H4 (cell line): ENCODE results near the gene PLA2G4A. TPM values are rescaled to one million over a fixed set of nuclear protein-coding genes. Genes with fewer than 3 reads are reported as not detected.
A peak's percentile ranks its signal among the peaks of the same experiment; 100 is the strongest.
"Not testable (repeated sequence)": the region's sequence is repeated elsewhere in the genome, so short reads cannot be mapped to it uniquely, and the experiment has no call there.

Experiments used
- DNase-seq: peaks from one replicate; pipeline ENCODE4 v3.0.0-alpha.2; 2015; ENCODE audit warnings: low spot score
- total RNA-seq: library from RNA; depleted of rRNA; stranded (reverse); fragments of >200 nt; shearing (Covaris generic); gene quantifications from 2 replicates; pipeline ENCODE4 v1.2.3, GENCODE V29; 2014

Gene PLA2G4A
- total RNA-seq, 1 experiment from 2014 or later = 24.2 TPM

DNA sequence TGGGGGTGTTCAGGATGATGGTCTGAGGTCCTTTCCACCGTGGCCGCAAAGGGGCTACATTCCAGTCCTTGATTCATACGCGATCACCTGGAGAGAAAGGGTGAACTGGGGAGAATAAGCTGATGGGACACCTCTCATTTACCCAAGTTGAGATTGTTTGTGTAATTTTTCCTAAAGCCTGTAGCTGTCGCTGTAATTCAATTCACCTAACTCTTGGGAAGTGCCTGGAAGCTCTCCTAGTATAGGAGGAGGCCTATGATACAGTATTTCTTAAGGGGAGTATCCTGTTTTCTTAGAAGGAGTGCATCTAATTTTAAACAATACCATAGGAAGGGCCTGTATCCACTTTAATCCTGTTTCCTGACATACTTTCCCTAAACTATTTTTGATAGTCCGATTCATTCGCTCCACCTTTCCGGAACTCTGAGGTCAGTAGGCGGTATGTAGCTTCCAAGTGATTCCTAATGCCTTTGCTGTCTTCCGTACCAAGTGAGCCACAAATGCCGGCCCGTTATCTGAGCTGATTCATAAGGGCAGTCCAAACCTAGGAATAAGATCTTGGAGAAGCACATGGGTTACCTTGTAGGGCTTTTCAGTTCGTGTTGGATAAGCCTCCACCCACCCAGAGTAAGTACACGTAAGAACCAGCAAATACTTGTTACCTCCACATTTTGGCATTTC, 88.5 kb downstream of the PLA2G4A start:
- DNase-seq = not testable (repeated sequence)

DNA sequence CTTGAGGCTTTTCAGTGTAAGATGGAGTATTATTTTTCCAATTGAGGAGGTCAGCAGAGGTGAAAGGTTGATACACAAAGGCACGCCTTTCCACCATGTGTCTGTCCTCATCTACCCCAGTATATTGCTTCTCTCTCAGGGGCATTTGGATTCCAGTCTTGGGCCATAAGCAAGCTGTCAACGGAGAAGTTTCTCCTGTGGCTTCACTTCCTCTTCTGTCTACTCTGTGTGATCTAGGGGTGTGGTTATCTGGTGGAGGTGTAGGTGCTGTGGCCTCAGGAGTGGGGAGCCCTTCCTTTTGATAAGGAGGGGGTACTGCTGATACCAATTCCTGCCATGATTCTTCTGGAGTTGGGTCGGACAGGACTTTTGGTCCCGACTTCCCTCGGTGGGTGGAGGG, 92.6 kb downstream of the PLA2G4A start:
- DNase-seq = not testable (repeated sequence)

DNA sequence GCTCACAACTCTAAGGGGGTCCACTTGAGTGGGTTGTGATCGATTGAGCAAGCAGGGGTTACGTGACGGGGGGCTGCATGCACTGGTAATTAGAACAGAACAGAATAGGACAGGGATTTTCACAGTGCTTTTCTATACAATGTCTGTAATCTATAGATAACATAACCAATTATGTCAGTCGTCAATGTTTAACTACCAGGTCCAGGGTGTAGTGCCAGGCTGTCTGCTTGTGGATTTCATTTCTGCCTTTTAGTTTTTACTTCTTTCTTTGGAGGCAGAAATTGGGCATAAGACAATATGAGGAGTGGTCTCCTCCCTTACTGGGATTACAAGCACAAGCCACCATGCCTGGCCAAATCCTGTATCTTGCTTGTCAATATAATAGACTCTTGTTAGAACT, 94.1 kb downstream of the PLA2G4A start:
- DNase-seq = not testable (repeated sequence)

DNA sequence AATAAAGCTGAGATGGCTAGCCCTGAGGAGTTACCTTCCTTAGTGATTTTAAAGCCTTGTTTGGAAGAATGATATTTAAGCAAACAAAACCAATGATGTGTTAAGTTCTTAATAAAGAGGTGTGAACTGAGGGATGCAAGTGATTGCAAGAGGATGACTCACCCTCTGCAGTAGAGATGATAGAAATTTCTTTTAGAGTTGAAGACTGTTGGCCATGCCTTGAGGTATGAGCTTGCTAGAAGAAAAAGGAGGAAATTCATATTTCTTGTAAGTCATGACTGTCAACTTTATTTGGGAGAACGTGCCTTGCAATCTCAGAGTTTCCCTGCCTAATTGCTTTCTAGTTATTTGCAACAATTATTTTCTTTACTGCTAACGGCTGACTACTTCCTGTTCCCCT, 94.7 kb downstream of the PLA2G4A start:
- no peak for DNase-seq

DNA sequence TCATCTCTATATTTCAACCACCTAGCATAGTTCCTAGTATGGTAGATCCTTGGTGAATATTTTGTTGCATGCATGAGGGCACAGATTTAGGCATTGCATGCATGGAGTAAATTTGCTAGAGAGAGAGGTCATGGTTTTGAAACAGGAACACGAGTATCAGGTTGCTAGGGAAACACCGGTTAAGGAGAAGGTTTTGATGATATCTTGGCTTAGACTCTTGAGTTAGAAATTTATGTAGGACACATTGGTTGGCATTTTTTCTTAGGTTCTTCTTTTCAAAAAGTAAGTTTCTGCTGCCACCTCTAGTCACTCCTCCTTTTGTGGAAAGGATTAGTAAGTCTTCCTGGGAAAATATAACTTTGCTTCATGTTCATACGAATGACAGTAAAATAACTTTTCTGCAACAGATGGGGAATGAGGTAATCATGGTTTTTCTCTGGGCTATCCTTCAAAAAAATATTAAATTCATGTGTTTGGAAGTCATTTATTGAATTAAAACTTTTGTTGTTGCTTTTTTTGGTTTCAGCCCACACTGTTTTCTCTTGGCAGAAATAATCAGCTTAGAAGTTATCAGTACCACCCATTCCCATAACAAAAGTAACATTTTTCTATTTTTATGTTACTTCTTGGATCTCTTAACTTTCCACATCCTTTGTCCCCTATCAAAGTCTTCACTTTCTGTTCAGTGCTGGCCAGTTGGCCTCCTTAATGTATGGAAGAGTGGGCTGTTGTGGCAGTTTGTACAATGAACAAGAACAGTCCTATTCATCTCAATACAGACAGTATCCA, 97.3 kb downstream of the PLA2G4A start:
- DNase-seq = no peak

DNA sequence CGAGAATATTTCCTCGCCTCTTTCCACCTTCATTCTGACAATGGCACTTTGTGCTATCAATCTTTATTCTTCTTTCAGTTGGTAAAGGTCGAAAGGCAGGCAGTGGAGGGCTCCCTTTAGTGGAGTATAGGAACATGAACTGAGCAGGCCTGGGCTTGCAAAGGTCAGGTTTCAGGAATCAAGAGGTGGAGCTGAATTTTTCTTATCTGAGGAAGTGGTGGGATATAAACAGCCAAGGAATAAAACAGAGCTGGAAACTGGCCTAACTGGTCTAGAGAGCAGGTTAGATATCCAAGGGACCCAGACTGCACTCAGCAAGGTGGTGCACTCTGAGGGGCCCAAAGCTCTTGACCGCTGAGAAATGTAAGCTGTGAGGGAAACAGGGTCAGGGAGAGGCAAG, 99.1 kb downstream of the PLA2G4A start:
- DNase-seq = no peak

DNA sequence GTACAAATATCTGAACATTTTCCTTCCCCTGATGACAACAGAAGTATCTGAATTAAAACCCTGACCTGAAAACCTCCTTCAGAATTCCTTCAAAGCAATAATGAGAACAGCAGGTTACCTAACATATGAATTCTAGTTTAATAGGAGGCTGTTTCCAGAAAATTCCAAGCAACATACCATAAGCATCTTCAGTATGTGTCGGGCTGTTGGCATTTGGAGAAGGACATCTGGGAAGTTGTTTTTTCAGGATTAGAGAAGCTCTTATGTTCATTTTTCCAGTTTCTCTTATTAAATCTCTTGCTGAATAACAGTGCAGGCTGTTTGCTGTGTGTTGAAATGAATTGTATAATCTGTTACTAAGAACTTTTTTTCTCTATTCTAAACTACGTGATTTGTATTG, 101.5 kb downstream of the PLA2G4A start:
- DNase-seq = no peak

DNA sequence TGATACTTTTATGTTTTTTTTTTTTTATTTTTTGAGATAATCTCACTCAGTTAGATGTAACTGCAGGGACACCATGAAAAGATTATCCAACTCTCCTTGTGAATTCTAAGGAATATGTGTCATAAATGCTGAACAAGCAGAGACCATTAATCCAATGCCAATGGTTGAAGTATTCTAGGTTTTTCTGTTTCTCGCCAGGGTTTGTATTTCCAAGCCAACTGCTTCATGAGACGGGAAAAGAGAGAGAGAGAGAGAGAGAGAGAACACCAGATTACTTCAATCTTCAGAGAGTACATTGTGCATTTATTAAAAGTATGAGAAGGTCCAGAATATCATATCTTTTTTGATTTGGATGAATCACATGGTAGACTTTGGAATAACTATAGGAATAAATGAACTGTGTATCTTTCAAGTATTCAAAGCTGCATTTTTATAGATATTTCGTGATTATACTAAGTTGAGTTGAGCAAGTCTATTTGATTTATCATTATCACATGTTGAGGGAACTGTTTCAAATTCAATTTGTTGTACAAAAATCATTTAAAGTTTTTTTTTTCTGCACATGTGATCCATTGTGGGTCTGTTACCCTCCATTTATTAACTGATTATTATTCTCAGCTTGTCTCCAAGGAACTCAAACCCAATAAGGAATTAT, 108.4 kb downstream of the PLA2G4A start:
- no peak for DNase-seq

DNA sequence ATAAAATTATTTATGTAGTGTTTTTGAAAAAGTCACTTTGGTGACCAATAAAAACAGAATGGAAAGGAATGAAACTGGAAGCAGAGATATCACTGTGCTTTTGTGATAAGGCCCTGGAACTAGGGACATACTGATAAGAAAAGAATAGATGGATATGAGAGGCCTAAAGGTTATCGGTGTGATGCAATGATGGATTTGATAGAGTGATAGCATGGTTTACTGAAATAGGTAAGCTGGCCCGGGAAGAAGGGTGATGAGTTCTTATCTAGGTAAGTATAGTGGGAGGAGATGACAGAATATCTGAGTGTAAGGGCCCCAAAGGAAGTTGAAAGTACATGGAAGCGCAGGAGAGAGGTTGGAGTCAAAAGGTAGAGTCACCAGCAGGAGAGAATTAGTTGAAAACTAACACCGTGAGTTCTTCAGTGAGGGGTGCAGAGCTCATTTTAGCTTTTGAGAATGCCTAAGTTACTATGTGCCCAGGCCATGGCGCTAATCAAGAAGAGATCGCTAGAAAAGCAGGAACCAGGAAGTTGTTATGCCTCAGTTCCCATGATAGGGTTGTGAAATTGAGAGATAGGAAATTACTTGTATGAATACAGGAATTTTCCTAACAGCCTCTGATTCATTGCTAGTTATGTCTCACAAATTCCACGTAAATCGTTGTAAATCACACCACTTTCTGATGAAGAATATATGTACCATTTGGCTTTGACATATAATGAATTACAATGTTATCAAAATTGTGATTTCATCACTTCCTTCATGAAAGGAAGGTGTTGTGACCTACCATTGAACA, 115.3 kb downstream of the PLA2G4A start:
- no peak for DNase-seq

DNA sequence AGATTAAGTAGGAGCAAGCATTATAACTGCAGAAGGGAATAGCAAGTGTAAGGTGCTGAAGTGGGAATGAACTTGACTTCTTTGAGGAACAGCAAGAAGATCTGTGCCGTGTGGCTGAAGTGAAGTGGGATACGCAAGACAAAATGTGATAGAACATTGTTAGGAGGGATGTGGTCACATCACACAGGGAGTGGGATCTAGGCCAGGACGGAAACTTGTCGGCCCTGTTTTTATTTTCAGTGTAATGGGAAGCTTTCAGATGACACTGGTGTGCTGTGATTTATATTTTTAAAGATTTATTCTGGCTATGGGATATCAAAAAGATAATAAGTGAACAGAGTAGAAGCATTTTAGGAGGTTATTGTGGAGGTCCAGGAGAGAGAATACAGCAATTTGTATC, 116.4 kb downstream of the PLA2G4A start:
- no peak for DNase-seq

DNA sequence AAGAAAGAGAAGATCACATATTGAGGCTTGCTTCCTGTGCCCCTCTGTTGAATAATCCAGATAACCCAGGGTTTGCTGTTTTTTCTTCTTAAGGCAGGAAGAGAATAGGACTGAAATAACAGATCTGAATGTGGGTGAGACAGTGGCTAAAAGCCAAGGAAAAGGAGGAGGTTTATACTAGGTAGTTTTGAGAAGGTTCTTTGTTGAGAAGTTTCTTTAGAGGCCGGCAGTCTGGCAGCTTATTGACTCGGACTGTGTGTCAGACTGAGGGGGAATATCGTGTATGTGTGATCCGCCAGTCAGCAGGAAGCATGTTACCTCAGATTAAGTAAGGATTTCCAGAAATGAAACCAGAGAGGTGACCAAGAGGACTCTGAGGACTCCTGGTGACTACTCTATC, 119.8 kb downstream of the PLA2G4A start:
- no peak for DNase-seq

DNA sequence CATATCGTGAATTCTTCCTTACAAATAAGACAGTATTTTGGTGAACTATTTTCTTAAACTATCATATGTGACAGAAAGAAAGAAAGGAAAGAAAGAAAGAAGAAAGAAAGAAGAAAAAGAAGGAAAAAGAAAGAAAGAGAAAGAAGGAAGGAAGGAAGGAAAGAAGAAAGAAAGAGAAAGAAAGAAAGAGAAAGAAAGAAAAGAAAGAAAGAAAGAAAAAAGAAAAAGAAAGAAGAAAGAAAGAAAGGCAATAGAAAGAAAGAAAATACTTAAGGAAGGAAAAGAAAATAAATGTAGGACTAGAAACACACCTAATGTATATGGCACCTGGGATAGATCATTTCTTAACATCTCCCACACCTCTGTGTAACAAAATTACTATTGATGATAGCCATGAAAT, 120.4 kb downstream of the PLA2G4A start:
- DNase-seq = no peak

DNA sequence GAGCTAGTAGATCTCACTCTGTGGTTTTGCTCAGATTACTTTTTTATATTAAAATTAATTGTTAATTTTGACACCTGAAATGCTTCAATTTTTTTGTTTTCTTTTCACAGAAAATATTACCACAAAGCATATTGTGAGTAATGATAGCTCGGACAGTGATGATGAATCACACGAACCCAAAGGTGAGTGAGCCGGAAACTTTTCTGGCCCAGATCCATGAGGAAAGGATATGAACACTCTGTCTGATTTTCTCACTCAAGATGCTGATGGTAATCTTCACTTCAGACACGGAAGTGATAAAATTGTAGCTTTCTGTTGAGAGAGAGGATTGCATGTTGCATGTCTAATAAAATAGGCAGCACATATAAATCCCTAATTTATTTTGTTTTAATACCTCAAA, 121.8 kb downstream of the PLA2G4A start:
- DNase-seq = no peak

DNA sequence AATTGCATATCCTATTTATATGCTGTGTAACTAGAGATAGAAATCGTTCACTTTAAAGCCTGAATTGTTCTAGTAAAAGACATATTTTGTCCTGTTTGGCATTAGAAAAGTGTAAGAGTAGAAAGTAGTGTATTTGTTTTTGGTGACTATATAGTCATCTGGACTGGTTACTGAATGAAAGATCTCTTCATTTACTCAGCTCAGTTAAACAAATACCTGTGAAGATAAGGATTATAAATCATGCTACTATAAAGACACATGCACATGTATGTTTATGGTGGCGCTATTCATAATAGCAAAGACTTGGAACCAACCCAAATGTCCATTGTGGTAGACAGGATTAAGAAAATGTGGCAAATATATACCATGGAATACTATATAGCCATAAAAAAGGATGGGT, 125.1 kb downstream of the PLA2G4A start:
- DNase-seq = no peak

DNA sequence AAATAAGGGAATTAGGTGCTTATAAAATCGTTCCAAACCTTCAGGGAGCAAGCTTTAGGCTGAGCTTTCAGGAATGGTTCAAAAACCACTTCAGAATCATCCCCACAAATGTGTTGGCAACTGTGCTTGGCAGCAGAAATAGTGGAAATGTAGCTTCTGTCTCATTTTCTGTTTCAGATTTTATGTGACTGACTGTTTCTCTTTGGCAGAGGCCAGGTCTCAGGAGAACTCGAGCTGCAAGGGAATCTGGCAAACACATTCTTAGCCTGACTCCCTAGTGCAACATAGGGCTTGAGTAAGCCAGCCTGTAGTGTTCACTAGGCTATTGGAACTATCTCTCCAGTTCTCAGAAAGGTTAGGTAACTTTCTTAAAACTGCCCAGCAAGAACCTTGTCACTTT, 128.6 kb downstream of the PLA2G4A start:
- DNase-seq = no peak

DNA sequence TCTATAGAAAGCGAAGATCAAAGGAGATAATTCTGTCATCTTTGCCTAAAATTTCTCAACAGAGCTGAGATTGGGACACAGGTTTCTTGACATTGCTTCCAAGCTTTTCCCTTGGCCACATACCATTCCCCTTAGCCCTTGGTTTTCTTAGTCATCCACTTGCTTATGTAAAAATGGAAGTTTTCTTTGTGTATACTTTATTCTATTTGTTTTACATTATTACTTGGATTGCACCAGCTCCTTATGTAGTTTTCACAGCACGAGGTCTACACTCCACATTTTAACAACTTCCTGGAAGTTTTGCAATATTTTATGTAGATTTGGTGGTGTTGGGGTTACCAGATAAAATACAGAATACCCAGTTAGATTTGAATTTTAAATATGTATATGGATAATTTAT, 129.8 kb downstream of the PLA2G4A start:
- peak; percentile 30 for DNase-seq

DNA sequence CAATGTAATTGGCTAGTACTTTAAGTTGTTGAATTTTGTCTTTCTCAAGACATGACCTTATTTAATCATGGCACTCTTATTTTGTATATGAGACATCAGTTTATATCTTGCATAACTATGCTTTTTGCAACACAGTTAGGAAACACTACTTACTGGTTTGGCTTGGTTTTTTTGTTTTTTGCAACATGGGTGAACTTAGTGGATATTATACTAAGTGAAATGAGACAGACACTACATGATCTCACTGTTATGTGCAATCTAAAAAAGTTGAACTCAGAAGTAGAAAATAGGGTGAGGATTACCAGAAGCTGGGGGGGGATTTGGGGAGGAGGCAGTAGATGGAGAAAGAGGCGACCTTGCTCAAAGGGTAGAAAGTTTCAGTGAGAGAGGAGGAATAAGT, 132.1 kb downstream of the PLA2G4A start:
- no peak for DNase-seq

DNA sequence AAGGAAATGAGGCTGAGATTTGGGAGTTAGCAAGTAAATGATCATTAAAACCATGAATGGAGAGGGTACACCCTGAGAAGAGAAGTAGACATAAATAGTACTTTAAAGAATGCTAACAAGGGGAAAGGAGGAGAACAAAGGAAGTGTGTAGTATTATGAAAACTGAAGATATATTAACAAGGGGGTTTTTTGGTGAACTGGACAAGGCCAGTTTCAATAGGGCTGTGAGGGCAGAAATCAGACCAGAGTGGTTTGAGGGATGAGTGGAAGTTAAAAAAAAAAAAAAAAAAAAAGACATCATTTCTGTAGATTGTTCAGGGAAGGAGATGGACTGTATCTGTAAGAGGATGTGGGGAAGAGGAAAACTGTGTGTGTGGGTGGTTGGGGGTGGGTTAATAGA, 137.1 kb downstream of the PLA2G4A start:
- DNase-seq = no peak

DNA sequence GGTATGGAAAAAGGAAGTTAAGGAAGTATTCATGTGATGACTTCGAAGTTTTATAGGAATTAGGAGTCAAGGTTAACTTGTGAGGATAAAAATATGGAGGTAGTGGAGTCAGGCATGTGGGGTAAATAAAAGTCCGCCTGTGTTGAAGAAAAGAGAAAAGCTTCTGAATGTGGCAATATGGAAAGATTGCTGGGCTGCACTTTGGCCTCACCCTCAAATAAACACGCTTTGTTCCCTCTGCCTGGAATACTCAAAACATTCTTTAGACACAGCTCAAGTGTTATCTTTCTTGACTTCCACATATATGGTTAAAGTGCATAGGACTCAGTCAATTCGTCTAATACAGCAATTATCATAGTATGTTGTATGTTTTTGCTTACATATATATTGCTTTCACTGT, 137.7 kb downstream of the PLA2G4A start:
- no peak for DNase-seq

DNA sequence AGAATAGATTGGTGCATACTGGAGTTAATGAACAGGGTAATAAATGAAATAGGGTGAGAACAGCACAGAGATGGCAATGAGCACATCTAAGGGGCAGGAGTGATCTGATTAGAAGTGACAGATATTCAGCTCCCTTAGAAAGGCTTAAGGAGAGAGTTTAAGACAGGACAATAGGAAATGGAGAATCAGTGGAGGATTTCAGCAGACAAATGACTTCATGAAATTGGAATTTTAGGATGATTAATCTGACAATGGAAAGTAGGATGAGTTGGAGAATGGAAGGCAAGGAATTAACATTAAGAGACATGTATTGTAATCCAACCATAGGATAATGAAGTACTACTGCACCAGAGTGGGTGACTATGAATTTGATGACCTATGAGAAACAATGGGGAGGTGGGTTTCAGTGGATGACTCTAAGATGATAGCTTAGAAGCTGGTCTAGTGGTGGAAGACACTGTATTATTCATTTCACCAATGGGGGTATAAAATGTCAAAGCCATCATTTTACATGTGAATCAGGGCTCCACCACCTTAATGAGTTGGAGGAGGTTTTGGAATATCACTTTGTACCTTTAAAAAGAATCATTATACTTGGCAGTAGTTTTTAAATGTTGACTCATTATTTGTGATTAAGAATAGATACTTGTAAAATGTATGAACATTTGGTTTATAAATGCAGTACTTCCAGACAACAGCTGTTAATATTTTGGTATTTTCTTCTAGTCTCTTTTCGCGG, 139.1 kb downstream of the PLA2G4A start:
- DNase-seq = no peak

DNA sequence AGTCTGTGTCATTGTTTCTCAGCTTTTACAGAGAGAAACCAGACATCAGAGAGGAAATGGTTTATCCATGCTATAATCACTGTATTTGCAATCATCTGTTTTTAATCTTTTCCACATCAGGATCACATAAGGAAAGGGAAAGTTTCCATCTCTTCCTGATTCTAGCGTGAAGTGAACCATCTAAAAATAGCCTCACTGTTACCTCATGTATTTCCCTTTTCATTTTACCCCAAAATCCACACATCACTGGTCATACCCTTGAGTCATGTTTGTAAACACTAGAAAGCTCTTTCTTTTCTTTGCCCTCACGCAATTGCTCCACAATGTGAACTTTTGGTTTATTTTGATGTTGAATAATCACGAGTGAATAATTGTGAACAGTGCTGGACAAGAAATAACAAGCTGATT, 146.0 kb downstream of the PLA2G4A start:
- peak; percentile 87 for DNase-seq
